ENCODE data around the gene ZDBF2.
"Not testable (repeated sequence)": the region's sequence is repeated elsewhere in the genome, so short reads cannot be mapped to it uniquely, and the experiment has no call there.

GRCh38 chr2:206299608-206300007 is 25.1 kb downstream of the ZDBF2 start:
- not testable (repeated sequence) for TF ChIP-seq RNF219 (CRISPR knock-in tag; IDR thresholded peaks at IDR 0.05); CTCF (IDR thresholded peaks at IDR 0.05 in 2 of 3, conservative IDR thresholded peaks at IDR 0.05 in 1 of 3; ENCODE audit: insufficient read depth in 2 of 3, low read depth in 1 of 3, low read length in 3 of 3); BDP1 (IDR thresholded peaks at IDR 0.05; ENCODE audit: insufficient read depth, insufficient read length); ZFP30 (CRISPR knock-in tag; IDR thresholded peaks at IDR 0.05; ENCODE audit: borderline replicate concordance)

Data from K562 (cell line).